Nephron progenitor cell (in vitro differentiated cells): ENCODE measurements around the gene PDGFA.
A peak's percentile ranks its signal among the peaks of the same experiment; 100 is the strongest.

Experiments used
- DNase-seq: peaks from one replicate; pipeline ENCODE4 v3.0.0; 2021
- H3K27ac Mint-ChIP-seq: 2 replicates; pipeline ENCODE4 v1.8.0; 2021; ENCODE audit warnings: mild to moderate bottlenecking, moderate library complexity, mixed read lengths
- H3K27me3 Mint-ChIP-seq: 2 replicates; pipeline ENCODE4 v1.8.0; 2021; ENCODE audit warnings: mild to moderate bottlenecking, low read depth, mixed read lengths; ENCODE audit not compliant: poor library complexity
- H3K36me3 Mint-ChIP-seq: 2 replicates; pipeline ENCODE4 v1.8.0; 2021; ENCODE audit warnings: low read depth, mixed read lengths
- H3K4me1 Mint-ChIP-seq: 2 replicates; pipeline ENCODE4 v1.8.0; 2021; ENCODE audit warnings: mixed read lengths
- H3K4me3 Mint-ChIP-seq: 2 replicates; pipeline ENCODE4 v1.8.0; 2021; ENCODE audit warnings: mild to moderate bottlenecking, moderate library complexity, mixed read lengths
- H3K9me3 Mint-ChIP-seq: 2 replicates; pipeline ENCODE4 v1.8.0; 2021; ENCODE audit warnings: mild to moderate bottlenecking, moderate library complexity, mixed read lengths
- TF ChIP-seq, protein P1 (sequence below): fragments of 200-600 bp; sonication (generic); IDR thresholded peaks from 2 replicates; pipeline ENCODE4 v1.5.0; 2021; ENCODE audit warnings: antibody characterized with exemption

PDGFA gene

DNA sequence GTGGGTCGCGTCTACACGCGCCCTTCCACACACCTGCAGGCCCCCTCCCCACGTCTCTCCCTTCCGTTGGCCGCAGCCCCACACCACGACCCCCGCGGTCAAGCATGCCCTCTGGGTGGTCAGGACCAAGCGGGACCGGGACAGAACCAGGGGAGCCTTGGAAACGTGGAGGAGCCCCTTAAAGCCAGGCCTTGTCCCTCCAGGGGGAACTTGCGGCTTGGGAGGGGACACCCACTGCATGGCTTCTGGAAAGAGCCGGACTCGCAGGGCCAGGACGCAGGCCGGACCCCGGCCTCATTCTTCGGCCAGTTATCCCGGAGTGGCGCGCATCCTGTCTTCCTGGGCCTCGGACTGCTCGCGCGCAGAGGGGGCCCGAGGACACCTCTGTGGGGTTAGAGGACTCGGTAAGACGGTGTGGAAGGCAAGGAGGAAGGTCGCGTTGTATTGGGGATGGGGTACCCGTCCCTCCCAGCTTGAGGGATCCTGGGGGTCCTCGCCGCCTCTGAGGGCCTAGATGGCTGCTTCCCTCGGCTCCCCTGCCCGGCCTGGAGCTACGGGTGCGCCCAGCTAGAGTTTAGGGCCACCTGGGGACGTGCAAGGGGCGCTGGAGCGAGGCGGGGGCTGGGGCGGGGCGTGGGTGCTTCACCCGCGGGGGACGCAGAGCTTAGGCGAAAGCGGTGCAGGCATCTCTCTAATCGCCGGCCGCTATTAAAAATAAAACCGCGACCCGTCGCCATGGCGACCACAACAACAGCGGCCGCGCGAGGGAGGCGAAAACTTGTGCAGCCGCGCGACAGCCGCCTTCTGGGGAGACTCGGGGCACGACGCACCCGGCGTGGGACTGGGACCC lies 1.8 kb upstream of the PDGFA start:
- Mint-ChIP-seq H3K27me3 (peaks cover 62% of the 10 kb centered on the region), H3K9me3 (no peaks in the 10 kb centered on the region), H3K4me1 (peaks cover 7% of the 10 kb centered on the region), H3K27ac (no peak overlapping the region), H3K36me3 (no peaks in the 10 kb centered on the region), H3K4me3 (peak overlapping the region; percentile 50)
- TF ChIP-seq, protein P1, sequence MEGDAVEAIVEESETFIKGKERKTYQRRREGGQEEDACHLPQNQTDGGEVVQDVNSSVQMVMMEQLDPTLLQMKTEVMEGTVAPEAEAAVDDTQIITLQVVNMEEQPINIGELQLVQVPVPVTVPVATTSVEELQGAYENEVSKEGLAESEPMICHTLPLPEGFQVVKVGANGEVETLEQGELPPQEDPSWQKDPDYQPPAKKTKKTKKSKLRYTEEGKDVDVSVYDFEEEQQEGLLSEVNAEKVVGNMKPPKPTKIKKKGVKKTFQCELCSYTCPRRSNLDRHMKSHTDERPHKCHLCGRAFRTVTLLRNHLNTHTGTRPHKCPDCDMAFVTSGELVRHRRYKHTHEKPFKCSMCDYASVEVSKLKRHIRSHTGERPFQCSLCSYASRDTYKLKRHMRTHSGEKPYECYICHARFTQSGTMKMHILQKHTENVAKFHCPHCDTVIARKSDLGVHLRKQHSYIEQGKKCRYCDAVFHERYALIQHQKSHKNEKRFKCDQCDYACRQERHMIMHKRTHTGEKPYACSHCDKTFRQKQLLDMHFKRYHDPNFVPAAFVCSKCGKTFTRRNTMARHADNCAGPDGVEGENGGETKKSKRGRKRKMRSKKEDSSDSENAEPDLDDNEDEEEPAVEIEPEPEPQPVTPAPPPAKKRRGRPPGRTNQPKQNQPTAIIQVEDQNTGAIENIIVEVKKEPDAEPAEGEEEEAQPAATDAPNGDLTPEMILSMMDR: no peak
- DNase-seq: peak; percentile 74

DNA sequence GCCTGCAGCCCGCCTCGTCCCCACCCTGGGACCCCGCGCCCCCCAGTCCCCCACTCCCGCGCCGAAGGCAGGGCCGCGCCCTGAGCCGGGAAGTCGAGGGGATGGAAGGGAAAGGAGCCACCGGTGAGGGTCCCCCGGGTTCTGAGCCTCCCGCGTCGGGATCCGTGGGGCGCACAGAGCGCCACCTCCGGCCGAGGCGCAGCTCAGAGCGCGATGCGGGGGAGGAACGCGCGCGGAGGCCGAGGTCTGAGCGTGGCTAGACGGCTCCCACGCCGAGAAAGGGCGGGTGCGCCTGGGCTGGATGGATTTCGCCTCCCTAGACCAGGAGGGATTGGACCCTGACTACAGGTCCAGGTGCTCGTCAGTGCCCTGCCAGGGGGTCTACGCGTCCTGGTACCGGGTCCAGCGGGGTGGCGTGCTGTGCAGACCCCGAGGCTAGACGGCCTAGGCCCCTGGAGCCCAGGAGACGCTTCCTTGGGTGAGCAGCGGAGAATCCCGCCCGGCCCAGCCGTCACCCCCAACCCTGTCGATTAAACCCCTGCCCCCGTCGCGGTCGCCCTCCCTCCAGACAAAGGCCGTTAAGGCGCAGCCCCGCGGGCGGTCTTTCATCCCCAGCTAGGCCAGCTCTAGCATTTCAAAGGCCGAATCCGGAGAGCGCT lies 986 bp upstream of the PDGFA start:
- H3K4me3 Mint-ChIP-seq: peak overlapping the region; percentile 50
- no peak overlapping the region for H3K27ac Mint-ChIP-seq
- DNase-seq: no peak
- H3K4me1 Mint-ChIP-seq: peaks cover 15% of the 10 kb centered on the region
- no peaks in the 10 kb centered on the region for H3K36me3 Mint-ChIP-seq
- TF ChIP-seq, protein P1: no peak
- peaks cover 67% of the 10 kb centered on the region for H3K27me3 Mint-ChIP-seq
- no peaks in the 10 kb centered on the region for H3K9me3 Mint-ChIP-seq

DNA sequence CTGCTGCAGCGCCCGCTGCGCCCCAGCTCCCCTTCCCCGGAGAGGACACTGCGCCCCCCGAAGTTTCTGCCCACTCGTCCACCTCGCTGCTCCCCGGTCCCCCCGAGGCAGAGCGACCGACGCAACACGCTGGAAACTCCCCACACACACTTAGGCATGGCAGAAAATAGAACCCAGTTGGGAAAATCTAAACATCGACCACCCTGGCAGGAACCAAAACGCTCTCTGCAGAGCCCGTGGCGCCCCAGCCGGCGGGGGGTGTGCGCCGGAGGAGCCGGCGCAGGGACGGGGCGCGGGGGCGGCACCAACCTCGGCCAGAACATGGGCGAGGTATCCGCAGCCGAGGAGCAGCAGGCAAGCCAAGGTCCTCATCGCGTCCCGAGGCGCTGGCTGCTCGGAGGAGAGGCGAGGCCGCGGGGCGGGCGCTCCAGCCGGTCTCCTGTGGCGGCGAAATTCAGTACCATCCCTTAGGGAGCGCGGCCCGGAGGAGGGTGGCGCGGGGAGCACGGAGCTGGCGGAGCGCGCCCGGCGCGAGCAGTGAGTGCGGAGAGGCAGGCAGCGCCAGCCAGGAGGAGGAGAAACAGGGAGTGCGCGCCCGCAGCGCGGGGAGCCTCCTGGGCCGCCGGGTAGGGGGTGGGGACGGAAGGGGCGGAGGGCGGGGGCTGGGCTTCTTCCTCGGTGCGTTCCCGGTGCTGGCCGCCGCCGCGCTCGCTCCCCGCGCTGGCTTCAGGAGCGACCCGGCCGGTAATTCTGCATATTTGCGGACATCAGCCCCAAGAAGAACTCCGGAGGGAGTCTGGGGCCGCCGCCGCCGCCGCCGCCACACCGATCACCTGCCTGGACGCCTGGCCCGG lies 789 bp downstream of the PDGFA start:
- no peaks in the 10 kb centered on the region for H3K9me3 Mint-ChIP-seq
- H3K27me3 Mint-ChIP-seq: peaks cover 56% of the 10 kb centered on the region
- H3K36me3 Mint-ChIP-seq: no peaks in the 10 kb centered on the region
- H3K27ac Mint-ChIP-seq: no peak overlapping the region
- peak overlapping the region; percentile 89 for H3K4me3 Mint-ChIP-seq
- peak; percentile 83 for DNase-seq
- TF ChIP-seq, protein P1: no peak
- peaks cover 32% of the 10 kb centered on the region for H3K4me1 Mint-ChIP-seq

DNA sequence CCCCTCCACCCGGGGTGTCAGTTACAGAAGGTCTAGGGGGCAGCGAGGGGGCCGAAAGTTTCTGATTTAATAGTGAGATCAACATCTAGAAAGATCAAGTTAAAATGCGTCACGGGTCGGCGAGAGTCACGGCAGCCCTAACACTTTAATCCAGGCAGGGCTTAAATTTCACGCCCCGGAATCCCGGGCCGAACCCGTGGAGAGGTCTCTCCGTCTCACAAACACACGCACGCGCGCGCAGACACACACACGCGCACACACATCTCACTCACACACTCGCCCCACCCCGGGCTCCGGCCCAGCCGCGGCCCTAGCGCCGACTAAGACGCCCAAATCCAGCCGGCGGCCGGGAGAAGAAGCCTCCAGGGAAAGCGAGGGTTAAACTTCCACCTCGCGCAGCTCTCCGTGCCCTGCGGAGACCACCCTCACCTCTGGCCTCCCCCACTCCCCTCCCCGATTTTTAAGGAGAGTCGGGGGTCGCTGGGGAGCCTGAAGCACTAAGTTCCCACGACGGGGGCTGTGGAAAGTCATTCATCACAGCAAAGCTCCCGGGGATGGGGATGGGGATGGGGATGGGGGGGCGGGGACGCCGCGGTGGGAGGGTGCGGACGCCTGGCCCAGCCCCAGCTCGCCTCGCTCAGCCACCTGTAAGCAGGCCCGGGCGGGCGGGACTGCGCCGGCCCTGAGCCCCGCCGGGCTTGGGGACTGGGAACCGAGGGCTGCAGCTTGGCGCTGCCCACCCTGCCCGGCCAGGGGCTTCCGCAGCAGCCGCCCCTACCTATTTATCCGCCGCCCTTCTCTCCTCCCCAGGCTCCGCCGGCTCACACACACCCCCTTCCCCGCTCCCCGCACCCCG lies 1.6 kb downstream of the PDGFA start:
- H3K4me3 Mint-ChIP-seq: peak overlapping the region; percentile 89
- no peaks in the 10 kb centered on the region for H3K36me3 Mint-ChIP-seq
- H3K9me3 Mint-ChIP-seq: no peaks in the 10 kb centered on the region
- no peak overlapping the region for H3K27ac Mint-ChIP-seq
- DNase-seq: peak; percentile 63
- peaks cover 48% of the 10 kb centered on the region for H3K27me3 Mint-ChIP-seq
- H3K4me1 Mint-ChIP-seq: peaks cover 38% of the 10 kb centered on the region
- TF ChIP-seq, protein P1: no peak
